HG02588 (cell line): Measurements from ENCODE around the gene STAG1.
"Not testable (repeated sequence)": the region's sequence is repeated elsewhere in the genome, so short reads cannot be mapped to it uniquely, and the experiment has no call there.

Source experiments
- ATAC-seq: cut with Tn5 transposase; IDR thresholded peaks from one replicate; pipeline ENCODE4 v1.9.1; 2021; ENCODE audit warnings: mild to moderate bottlenecking, moderate library complexity; ENCODE audit not compliant: unreplicated experiment

Gene STAG1

DNA sequence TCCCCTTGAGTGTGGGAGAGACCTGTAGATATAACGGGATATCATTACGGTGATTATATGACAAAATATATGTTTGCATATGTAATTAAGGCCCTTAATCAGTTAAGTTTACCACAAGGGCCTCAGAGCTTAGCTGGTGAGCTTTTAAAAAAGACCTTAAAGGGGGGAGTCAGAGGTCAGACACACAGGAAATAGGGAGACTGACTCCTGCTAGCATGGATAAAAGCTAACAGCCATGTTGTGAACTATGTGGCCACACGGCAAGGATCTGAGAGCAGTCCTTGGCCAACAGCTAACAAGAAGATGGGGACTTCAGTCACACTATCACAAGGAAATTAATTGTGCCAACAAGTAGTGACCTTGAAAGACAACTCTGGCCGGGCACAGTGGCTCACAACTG is 3.1 kb downstream of the STAG1 start:
- no peak for ATAC-seq

DNA sequence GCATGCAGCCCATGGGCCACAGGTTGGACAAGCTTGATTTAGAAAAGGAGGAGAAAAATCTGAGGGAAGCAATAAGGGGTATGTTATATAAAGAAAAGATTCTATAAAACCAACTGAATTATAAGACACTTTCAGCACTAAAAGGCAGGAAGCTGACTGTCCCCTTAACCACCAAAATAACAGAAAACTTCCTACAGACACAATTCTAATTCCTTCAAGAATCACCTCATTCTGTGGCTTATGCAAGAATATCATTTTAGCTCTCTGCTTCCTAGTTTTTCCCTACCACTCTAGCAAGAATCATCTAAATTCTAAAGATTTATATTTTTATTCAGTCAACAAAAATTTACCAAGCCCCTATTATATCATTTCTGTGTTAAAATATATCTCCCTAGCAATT is 6.3 kb downstream of the STAG1 start:
- no peak for ATAC-seq

DNA sequence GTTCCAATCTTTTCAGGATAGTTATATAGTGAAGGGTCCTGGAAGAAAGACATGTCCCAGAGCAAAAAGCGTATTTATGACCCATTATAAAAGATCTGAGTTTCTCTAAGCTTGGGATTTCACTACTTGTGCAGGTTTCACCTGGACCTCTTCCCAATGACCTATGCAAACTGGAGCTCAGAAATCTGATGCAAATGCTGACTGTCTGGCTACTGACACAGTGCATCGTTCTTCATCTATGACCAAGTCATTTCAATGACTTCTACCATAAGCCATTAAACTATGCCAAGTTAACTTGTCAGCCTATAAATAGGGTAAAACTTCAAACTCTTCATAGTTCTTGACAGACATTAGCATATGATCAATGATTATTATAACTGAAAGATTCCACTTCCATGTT is 11.1 kb downstream of the STAG1 start:
- no peak for ATAC-seq

DNA sequence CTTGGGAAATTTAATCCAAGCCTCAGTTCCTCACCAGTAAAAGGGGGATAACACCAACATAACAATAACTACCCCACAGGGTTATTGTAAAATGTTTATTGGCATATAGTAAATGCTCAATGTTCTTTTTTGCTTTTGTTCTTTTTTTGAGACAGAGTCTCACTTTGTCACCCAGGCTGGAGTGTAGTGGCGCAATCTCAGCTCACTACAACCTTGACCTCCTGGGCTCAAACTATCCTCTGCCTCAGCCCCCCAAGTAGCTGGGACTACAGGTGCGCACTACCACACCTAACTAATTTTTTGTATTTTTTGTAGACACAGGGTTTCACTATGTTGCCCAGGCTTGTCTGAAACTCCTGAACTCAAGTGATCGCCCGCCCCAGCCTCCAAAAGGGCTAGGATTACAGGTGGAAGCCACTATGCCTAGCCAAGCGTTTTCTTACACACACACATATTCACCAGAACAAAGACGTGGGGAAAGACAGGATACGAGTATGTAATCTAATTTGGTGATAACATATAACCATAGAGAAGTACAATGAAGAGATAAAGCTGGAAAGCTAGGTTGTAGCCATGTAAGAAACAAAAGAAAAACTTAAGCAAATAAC is 11.7 kb downstream of the STAG1 start:
- ATAC-seq: no peak

DNA sequence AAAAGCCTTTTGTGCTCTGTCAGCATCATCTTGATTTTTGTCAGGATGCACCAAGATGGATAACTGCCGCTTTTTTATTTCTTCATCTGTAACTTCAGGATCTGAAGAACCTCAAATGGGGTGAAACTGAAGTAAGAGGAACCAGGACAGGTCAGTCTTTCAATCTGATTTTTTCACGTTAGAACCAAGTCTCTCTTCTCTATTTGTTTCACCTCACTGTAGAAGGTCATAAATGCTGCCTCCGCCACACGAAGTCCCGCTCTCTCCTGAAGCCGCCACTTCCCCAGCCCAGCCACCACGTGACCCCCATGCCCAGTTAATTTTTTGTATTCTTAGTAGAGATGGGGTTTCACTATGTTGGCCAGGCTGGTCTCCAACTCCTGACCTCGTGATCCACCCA is 15.2 kb downstream of the STAG1 start:
- not testable (repeated sequence) for ATAC-seq

DNA sequence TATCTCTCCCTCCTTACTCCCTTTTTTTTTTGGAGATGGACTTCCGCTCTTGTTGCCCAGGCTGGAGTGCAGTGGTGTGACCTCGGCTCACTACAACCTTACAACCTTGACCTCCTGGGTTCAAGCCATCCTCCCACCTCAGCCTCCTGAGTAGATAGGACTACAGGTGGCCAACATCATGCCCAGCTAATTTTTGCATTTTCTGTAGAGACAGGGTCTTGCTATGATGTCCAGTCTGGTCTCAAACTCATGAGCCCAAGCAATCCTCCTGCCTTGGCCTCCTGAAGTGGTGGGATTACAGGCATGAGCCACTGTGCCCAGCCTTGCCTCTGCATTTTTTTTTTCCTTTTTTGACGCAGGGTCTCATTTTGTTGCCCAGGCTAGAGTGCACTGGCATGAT is 17.1 kb downstream of the STAG1 start:
- no peak for ATAC-seq

DNA sequence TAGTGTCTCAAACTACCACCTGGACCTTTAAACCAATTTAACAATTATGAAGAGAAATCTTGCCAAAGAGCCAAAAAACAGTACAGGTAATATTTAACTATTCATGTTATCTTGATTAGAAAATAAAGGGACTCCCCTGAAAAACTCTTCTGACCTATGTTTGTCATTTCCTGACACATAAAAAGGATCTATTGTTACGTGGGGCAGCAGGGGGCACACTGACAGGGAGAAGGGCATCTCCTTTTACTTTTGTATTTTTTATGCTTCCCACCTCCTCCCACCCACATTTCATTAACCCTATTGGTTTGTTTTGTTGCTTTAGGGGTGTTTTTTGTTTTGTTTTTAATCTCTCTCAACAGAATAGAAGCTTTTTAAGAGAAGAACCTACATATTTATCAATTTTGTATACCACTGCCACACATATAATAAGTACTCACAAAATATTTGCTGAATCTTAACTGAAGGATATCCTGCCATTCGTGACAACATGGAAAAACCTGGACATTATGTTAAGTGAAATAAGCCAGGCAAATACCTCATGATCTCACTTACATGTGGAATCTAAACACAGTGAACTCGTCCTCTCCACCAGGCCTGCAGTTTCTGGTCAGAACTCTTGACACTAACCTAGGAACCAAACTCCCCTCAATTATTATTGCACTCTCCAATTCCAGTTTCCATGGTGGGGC is 17.7 kb downstream of the STAG1 start:
- ATAC-seq: no peak

DNA sequence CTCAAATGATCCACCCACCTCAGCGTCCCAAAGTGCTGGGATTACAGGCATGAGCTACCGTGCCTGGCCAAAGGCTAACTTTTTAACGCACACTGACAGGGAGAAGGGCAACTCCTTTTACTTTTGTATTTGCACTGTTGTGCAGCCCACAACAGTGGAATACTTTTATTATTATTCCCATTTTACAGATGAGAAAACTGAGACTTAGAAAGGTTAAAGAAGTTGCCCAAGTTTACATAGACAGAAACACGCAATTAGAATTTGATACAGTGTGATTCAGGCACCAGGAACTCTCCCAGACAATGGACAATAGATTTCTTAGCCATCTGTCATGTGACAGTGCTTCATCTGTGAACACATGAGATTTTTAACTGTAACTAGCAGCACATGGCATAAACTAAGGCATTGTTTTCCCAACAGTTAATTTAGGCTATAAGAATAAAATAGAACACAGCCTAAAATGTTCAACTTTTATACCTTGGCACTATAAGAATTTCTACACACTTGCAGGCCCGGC is 18.8 kb downstream of the STAG1 start:
- ATAC-seq: no peak

DNA sequence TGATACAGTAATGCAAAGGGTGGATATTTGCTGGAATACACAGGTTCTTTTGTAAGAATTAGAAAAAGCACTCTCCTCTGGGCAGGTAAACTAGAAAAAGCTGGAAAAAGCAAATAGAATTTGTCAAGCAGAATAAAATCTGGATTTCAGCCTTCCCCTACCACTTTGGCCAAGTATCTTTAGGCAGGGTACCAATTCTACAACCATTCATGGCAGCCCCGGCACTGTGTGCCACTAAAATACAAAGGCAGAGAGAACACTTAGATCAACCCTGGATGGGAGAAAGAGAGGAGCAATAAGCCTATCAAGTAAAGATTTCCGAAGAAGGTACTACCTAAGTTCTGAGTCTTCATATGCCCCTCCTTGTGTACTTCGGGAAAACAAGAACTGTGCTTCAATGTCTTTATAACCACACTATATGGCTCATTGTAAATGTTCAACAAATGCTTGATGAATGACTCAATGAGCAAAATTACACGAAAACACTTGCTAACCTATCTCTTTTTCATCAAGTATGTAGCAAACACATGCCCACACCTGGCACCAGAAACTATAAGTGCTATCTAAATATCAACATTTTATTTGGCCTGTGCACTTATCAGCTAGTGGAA is 20.8 kb downstream of the STAG1 start:
- ATAC-seq: peak; percentile 11

DNA sequence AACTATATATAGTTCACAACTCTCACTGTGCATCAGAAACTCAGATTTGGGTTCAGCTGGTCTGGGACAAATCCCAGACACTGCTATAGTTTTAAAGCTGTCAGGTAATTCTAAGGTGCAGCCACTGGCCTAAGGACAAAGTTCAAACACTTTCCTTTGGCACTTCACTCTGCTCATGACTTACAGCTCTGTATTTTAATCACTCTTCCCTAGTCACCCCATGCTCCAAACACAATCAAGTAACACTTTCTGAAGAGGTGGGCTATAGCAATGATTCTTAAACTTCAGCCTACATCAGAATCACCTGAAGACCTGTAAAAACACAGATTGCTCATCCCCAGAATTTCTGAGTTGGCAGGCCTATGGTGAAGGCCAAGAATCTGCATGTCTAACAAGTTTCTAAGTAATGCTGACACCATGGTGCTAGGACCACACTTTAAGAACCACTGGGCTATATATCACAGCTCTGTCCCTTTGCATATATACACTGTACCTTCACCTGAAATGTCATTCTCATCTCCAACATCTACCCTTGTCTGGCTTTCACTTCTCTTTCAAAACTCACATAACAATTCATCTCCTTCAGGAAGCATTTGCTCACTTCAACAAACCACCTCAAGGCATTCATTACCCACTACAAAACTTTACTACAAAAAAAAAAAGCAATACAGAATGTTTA is 21.4 kb downstream of the STAG1 start:
- ATAC-seq: peak; percentile 61

DNA sequence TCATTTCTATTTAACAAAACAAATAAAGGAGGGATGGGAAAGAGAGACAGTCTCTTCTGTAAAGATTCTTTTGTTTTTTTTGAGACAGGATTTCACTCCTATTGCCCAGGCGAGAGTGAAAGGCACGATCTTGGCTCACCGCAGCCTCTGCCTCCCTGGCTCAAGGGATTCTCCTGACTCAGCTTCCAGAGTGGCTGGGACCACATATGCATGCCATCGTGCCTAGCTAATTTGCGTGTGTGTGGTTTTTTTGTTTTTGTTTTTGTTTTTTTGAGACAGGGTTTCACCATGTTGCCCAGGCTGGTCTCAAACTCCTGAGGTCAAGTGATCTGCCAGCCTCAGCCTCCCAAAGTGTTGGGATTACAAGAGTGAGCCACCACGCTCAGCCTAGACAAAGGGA is 23.3 kb downstream of the STAG1 start:
- ATAC-seq: no peak

DNA sequence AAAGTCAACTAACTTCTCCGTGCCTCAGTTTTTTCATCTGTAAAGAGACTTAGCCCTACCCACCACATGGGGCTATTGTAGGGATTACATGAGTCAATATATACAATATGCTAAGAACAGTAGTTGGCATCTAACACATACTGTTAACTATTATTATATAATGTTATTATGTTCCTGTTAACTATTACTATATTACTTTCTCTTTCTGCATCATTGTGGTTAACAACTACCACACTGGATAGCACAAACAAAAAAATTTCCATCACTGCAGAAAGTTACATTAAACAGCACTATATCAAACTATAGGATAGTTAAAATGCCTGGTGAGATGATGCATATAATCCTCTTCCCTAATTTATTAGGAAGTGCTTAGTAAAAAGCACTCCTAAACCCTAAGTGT is 23.7 kb downstream of the STAG1 start:
- ATAC-seq: no peak

DNA sequence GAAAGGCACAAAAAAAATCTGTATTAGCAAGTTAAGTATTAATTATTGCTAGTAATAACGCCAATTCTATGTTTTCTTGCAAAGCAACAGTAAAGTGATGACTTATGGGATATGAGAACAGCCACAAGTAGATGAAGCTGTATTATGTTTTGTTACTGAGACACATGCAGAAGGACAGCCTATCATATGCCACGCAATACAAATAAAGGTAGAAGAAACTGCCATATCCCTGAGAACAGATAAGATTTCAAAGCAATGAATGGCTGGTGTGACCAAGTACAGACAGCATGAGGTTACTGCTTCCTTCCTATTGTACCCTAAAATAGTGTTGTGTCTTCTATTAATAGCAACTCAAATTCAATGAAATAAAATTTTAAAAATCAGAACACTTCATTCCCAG is 26.7 kb downstream of the STAG1 start:
- no peak for ATAC-seq

DNA sequence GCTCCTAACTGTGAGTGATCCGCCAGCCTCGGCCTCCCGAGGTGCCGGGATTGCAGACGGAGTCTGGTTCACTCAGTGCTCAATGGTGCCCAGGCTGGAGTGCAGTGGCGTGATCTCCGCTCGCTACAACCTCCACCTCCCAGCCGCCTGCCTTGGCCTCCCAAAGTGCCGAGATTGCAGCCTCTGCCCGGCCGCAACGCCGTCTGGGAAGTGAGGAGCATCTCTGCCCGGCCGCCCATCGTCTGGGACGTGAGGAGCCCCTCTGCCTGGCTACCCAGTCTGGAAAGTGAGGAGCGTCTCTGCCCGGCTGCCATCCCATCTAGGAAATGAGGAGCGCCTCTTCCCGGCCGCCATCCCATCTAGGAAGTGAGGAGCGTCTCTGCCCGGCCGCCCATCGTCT is 29.3 kb downstream of the STAG1 start:
- ATAC-seq: not testable (repeated sequence)

DNA sequence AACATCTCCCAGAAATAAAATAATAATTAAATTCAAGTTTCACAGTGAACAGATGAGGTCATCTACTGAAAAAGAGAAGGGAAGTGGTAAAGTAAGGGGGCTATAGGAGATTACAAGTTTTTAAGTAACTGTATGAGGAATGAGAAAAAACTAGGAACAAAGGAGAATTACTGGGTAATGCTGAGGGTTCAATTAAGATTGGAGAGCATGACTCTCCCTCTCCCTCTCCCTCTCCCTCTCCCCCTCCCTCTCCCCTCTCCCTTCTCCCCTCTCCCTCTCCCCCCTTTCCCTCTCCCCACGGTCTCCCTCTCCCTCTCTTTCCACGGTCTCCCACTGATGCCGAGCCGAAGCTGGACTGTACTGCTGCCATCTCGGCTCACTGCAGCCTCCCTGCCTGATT is 29.8 kb downstream of the STAG1 start:
- not testable (repeated sequence) for ATAC-seq

DNA sequence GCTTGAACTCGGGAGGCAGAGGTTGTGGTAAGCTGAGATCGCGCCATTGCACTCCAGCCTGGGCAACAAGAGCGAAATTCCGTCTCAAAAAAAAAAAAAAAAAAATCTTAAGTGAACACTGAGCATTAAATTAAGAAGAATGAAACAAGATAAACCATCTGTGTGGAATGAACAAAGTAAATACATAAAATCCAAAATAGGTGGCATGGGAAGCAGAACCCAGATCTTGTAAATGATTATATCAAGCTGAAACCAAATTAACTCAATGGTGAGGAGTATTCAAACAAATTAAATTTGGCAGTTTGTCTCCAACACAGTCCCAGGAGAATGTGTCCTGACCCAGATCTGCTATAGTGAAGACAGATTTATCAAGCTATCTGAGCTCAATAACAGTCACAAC is 32.1 kb downstream of the STAG1 start:
- no peak for ATAC-seq

DNA sequence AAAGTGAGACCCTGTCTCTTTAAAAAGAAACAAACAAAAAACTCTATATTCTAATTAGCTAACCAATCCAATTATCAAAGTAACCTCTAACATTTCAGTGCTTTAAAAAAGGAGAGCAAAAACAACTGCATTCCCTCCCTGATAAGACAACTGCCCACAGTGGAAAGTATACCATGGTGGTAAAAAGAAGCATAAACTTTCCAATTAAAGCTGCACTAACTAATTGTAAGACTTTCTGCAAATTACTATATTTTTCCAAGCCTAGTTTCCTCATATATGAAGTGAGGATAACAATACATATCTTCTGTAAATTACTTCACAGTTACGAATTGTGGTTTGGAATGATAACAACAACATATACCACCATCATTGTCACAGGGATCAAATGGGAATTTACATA is 35.5 kb downstream of the STAG1 start:
- ATAC-seq: no peak

DNA sequence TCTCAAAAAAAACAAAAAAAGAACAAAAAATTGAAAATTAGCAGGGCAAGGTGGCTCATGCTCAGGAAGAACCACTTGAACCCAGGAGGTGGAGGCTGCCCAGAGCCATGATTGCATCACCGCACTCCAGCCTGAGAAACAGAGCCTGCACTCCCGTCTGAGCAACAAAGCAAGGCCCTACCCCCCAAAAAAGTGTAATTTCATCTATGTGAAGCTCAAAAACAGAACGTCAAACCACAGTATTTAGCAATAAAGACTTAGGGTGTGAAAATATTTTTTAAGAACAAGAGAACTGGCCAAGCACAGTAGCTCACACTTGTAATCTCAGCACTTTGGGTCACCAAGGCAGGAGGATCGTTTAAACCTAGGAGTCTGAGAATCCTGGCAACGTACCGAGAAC is 38.2 kb downstream of the STAG1 start:
- ATAC-seq: no peak

DNA sequence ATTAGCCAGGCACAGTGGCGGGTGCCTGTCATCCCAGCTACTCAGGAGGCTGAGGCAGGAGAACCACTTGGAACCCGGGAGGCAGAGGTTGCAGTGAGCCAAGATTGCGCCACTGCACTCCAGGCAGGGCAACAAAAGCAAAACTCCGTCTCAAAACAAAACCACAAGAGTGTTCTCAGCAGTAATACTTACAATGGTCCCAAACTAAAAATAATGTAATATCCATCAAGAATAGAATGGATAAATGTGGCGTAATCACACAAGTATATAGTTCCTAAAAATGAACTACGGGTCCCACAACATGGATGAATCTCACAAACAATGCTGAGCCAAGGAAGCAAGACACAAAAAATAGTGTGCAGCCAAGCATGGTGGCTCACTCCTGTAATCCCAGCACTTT is 39.2 kb downstream of the STAG1 start:
- no peak for ATAC-seq

DNA sequence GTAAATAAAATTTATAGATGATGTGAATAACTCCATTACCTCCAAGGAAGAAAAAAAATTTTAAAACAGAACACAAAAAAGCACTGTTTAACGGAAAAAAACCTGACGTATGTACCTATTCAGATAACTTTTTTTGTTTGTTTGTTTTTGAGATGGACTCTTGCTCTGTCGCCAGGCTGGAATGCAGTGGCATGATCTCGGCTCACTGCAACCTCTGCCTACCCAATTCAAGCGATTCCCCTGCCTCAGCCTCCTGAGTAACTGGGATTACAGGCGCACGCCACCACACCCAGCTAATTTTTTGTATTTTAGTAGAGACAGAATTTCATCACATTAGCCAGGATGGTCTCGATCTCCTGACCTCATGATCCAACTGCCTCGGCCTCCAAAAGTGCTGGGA is 40.3 kb downstream of the STAG1 start:
- not testable (repeated sequence) for ATAC-seq

DNA sequence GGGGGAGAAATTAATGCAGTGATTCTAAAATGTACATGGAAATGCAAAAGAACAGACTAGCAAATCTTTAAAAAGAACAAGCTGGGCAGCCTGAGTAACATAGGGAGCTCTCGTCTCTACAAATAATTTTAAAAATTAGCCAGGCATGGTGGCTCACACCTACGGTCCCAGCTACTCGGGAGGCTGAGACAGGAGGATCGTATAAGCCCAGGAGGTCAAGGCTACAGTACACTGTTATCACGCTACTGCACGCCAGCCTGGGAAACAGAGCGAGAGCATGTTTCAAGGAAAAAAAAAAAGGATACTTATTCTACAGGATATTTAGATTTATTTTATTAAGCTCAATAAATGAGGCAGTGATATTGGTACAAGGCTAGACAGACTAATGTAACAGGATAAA is 40.9 kb downstream of the STAG1 start:
- no peak for ATAC-seq

DNA sequence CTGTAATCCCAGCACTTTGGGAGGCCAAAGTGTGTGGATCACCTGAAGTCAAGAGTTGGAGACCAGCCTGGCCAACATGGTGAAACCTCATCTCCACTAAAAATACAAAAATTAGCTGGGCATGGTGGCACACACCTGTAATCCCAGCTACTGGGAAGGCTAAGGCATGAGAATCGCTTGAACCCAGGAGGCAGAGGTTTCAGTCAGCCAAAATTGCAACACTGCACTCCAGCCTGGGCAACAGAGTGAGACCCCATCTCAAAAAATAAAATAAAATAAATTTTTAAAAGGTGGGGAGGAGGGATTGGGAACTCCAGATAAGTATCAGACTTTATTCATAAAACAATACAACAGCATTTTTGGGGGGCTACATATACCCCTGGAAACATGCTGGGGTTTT is 42.4 kb downstream of the STAG1 start:
- not testable (repeated sequence) for ATAC-seq
